GM13976 (cell line): ENCODE results near the gene CNNM2.
"Not testable (repeated sequence)": the region's sequence is repeated elsewhere in the genome, so short reads cannot be mapped to it uniquely, and the experiment has no call there.

Source experiments
- DNase-seq: peaks from one replicate; pipeline ENCODE4 v3.0.0; 2012; ENCODE audit warnings: low spot score
- CTCF ChIP-seq: IDR thresholded peaks from 2 replicates; pipeline ENCODE4 v1.5.1; 2012; ENCODE audit warnings: borderline replicate concordance, mild to moderate bottlenecking; ENCODE audit not compliant: insufficient read depth; ENCODE audit errors: extremely low read depth, missing control alignments, control extremely low read depth
- in situ Hi-C: fragments of 300-500 bp; cut with MboI; formaldehyde crosslinking; loops from one replicate; pipeline ENCODE4 v1.12.0; 2022; ENCODE audit warnings: low sequenced_read_pairs, mixed read lengths, inconsistent platforms; ENCODE audit not compliant: unreplicated experiment

CNNM2 gene

DNA sequence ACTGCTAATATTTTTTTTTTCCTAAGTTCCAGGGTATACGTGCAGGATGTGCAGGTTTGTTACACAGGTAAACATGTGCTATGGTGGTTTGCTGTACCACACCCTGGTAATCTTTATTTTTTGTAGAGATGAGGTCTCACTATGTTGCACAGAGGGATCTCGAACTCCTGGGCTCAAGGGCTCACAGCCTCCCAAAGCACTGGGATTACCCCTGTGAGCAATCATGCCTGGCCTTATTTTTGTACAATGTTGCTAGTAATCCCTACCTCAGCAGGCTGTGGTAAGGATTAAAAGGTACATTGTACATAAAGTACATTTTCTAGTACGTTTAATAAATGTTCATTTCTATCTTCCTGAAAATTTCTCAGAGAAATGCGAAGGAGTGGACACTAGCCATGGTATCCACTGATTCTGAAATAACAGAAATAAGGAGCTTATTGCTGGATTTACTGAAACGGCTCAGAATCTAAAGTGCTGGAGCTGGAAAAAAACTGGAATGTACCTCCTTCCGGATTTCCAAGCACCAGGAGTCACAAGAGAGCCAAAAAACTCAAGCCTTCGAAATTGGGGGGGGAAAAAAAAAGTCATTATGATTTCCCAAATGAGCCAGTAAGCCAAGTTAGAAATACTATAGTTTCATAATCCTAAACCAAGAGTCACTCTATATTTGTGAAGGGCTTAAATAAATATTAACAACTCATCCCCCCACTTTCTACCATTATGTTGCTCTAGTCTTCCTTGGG is 205.4 kb downstream of the CNNM2 start:
- TF ChIP-seq CTCF: no peak
- DNase-seq: no peak
- in situ Hi-C loops: no loop called here

GRCh38 chr10:103124420-103125096 is 206.5 kb downstream of the CNNM2 start:
- in situ Hi-C loops: no loop called here
- TF ChIP-seq CTCF: no peak
- DNase-seq: no peak

- no peak for TF ChIP-seq CTCF
- in situ Hi-C loops: no loop called here
- peak; percentile 50 for DNase-seq
Measured at GRCh38 chr10:103125323-103126267, 207.5 kb downstream of the CNNM2 start.

DNA sequence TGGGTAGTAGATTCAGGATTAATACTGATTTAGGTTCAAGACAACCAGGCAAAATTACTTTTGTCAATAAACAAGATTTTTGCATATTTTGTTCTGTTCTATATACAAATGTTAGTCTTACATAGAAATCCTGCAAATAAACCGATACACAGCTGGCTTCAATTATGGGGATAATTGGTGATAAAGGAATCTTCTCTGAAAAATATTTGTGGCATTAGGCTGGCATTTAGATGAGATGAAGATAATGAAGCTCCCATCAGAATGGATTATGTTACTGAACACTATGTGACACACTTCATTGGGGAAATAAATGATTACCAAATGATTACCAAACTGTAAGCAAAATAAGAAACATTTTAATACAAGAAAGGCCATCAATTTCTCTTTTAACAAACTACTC is 209.1 kb downstream of the CNNM2 start:
- TF ChIP-seq CTCF: no peak
- in situ Hi-C loops: no loop called here
- no peak for DNase-seq

GRCh38 chr10:103130180-103130579 is 212.1 kb downstream of the CNNM2 start:
- in situ Hi-C loops, DNase-seq: not testable (repeated sequence)

- in situ Hi-C loops: no loop called here
- TF ChIP-seq CTCF: no peak
- no peak for DNase-seq
Measured at GRCh38 chr10:103130910-103131309, 212.8 kb downstream of the CNNM2 start.

- DNase-seq, in situ Hi-C loops: not testable (repeated sequence)
Measured at GRCh38 chr10:103135168-103135567, 217.1 kb downstream of the CNNM2 start.
